Skin epidermis (tissue), 12 donors: Measurements from ENCODE around the gene MLLT10.

Experiments
- H3K27ac ChIP-seq, 21 experiments: fragments of 200-600 bp; sonication (generic) in 11 of 21; one replicate each; pipeline ENCODE4 v1.5.0; 2020; ENCODE audit warnings: mild to moderate bottlenecking in 3 of 21, inconsistent platforms in 2 of 21, moderate library complexity in 2 of 21
- H3K4me3 ChIP-seq, 7 experiments: fragments of 200-600 bp; sonication (generic) in 2 of 7; one replicate each; pipeline ENCODE4 v1.5.0; 2020; ENCODE audit warnings: inconsistent platforms in 2 of 7, mild to moderate bottlenecking in 2 of 7, moderate library complexity in 1 of 7

The MLLT10 gene

GRCh38 chr10:21499701-21500577 lies 34.1 kb upstream of the MLLT10 start:
- H3K4me3 ChIP-seq = peak overlapping the region in 5 of 7 experiments; percentile 1 to 21 (median 5)
- H3K27ac ChIP-seq = peak overlapping the region in 3 of 21 experiments; percentile 0 to 22 (median 17)

- peak overlapping the region in 4 of 7 experiments; percentile 1 to 12 (median 4) for H3K4me3 ChIP-seq
These were observed 33.5 kb upstream of the MLLT10 start for GRCh38 chr10:21500578-21500910.

GRCh38 chr10:21501091-21501490 lies 32.9 kb upstream of the MLLT10 start:
- H3K4me3 ChIP-seq = no peak overlapping the region

More at GRCh38 chr10:21500578-21500910, 33.5 kb upstream of the MLLT10 start:
- H3K27ac ChIP-seq = peak overlapping the region in 2 of 21 experiments; percentile 0 to 22

GRCh38 chr10:21501731-21502347 lies 32.2 kb upstream of the MLLT10 start:
- no peak overlapping the region for H3K4me3 ChIP-seq
- H3K27ac ChIP-seq = no peak overlapping the region

More at GRCh38 chr10:21501091-21501490, 32.9 kb upstream of the MLLT10 start:
- H3K27ac ChIP-seq = no peak overlapping the region

- Histone ChIP-seq H3K4me3 (no peak overlapping the region), H3K27ac (no peak overlapping the region)
These were observed 31.7 kb upstream of the MLLT10 start for GRCh38 chr10:21502348-21502740.

- Histone ChIP-seq H3K27ac (no peak overlapping the region), H3K4me3 (no peak overlapping the region)
These were observed 30.5 kb upstream of the MLLT10 start for GRCh38 chr10:21503542-21503941.

- Histone ChIP-seq H3K27ac (no peak overlapping the region), H3K4me3 (no peak overlapping the region)
These were observed 28.2 kb upstream of the MLLT10 start for GRCh38 chr10:21505711-21506278.

GRCh38 chr10:21506351-21506750 lies 27.7 kb upstream of the MLLT10 start:
- no peak overlapping the region for H3K27ac ChIP-seq
- no peak overlapping the region for H3K4me3 ChIP-seq

GRCh38 chr10:21507150-21507549 lies 26.9 kb upstream of the MLLT10 start:
- Histone ChIP-seq H3K4me3 (no peak overlapping the region), H3K27ac (no peak overlapping the region)

GRCh38 chr10:21508706-21509331 lies 25.2 kb upstream of the MLLT10 start:
- H3K27ac ChIP-seq = peak overlapping the region in 6 of 21 experiments; percentile 2 to 69 (median 27)
- no peak overlapping the region for H3K4me3 ChIP-seq

- Histone ChIP-seq H3K4me3 (peak overlapping the region; percentile 7 to 49 (median 29)), H3K27ac (peak overlapping the region in 16 of 21 experiments; percentile 15 to 81 (median 65))
These were observed 24.4 kb upstream of the MLLT10 start for GRCh38 chr10:21509341-21510240.

GRCh38 chr10:21510241-21511094 lies 23.6 kb upstream of the MLLT10 start:
- peak overlapping the region; percentile 7 to 49 (median 29) for H3K4me3 ChIP-seq
- H3K27ac ChIP-seq = peak overlapping the region in 16 of 21 experiments; percentile 15 to 81 (median 65)

- H3K27ac ChIP-seq = no peak overlapping the region
- H3K4me3 ChIP-seq = no peak overlapping the region
These were observed 22.9 kb upstream of the MLLT10 start for GRCh38 chr10:21511095-21511570.

GRCh38 chr10:21511946-21512572 lies 22.0 kb upstream of the MLLT10 start:
- Histone ChIP-seq H3K27ac (peak overlapping the region in 1 of 21 experiments; percentile 48), H3K4me3 (no peak overlapping the region)

GRCh38 chr10:21512573-21513404 lies 21.2 kb upstream of the MLLT10 start:
- Histone ChIP-seq H3K4me3 (no peak overlapping the region), H3K27ac (peak overlapping the region in 1 of 21 experiments; percentile 10)

GRCh38 chr10:21513405-21513788 lies 20.6 kb upstream of the MLLT10 start:
- H3K4me3 ChIP-seq = no peak overlapping the region

More at GRCh38 chr10:21513405-21513788, 20.6 kb upstream of the MLLT10 start:
- H3K27ac ChIP-seq = peak overlapping the region in 1 of 21 experiments; percentile 10
